ENCODE measurements around the gene GPC3. TPM values are rescaled to one million over a fixed set of nuclear protein-coding genes. Genes with fewer than 3 reads are reported as not detected.
A peak's percentile ranks its signal among the peaks of the same experiment; 100 is the strongest.

GPC3 gene
- polyA plus RNA-seq, 1 of the 3 experiments (the other 2 are of a cell fraction), result 1.4 TPM

GRCh38 chrX:133698298-133698697 is 287.1 kb downstream of the GPC3 start:
- CTCF ChIA-PET, result interaction anchor here (0.7 to 2.7 kb wide), 24 partner anchors 10 to 484 kb away, joined by 3 to 17 read pairs (median 4); no protein-coding TSS in a partner anchor
- Histone ChIP-seq H3K27ac (ENCODE audit: low read depth in 2 of 2, low read length in 1 of 2) (no peak overlapping the region), H4K20me1 (ENCODE audit: insufficient read depth) (no peaks in the 10 kb centered on the region), H3K9me3 (no peaks in the 10 kb centered on the region), H3K9me2 (no peaks in the 10 kb centered on the region), H3K79me2 (ENCODE audit: insufficient read depth) (no peaks in the 10 kb centered on the region), H3K9ac (no peak overlapping the region), H2AFZ (ENCODE audit: low read depth) (no peak overlapping the region), H3K36me3 (replicated peaks in 1 of 2; ENCODE audit: control insufficient read depth in 1 of 2, insufficient read depth in 2 of 2, low read length in 1 of 2) (no peaks in the 10 kb centered on the region), H3K27me3 (ENCODE audit: insufficient read depth) (no peaks in the 10 kb centered on the region; the same call in none of the 2 replicates), H3K4me3 (ENCODE audit: low read depth in 2 of 2, low read length in 1 of 2) (no peak overlapping the region), H3K4me2 (no peak overlapping the region), H3K4me1 (ENCODE audit: control insufficient read depth in 1 of 2, insufficient read depth in 2 of 2, low read depth in 1 of 2, low read length in 1 of 2) (no peaks in the 10 kb centered on the region), H3F3A (replicated peaks; ENCODE audit: insufficient read depth) (no peaks in the 10 kb centered on the region)
- TF ChIP-seq SMC3 (IDR thresholded peaks at IDR 0.05; ENCODE audit: low read depth, low read length) (peak; percentile 37; the same call in 1 of the 2 replicates), YY1 (IDR thresholded peaks at IDR 0.05; ENCODE audit: low read depth) (no peak), CTCF (IDR thresholded peaks at IDR 0.05) (peak; percentile 53), REST (IDR thresholded peaks at IDR 0.05; ENCODE audit: low read depth, low read length) (no peak), FOXJ3 (CRISPR knock-in tag; IDR thresholded peaks at IDR 0.05) (no peak), TEAD4 (IDR thresholded peaks at IDR 0.05; ENCODE audit: borderline replicate concordance, insufficient read depth) (no peak), RAD21 (IDR thresholded peaks at IDR 0.05; ENCODE audit: low read length) (peak; percentile 75)
- POLR2A ChIA-PET, result no interaction called here
- WGBS (ENCODE audit: low lambda C conversion rate), result 12% methylated on average over 2 of the region's 2 CpGs
- peak; percentile 10 for DNase-seq

GRCh38 chrX:133697656-133698055 is 287.7 kb downstream of the GPC3 start:
- Histone ChIP-seq H3K4me3 (ENCODE audit: low read depth in 2 of 2, low read length in 1 of 2) (no peak overlapping the region), H3K9me3 (no peaks in the 10 kb centered on the region), H4K20me1 (ENCODE audit: insufficient read depth) (no peaks in the 10 kb centered on the region), H3F3A (replicated peaks; ENCODE audit: insufficient read depth) (no peaks in the 10 kb centered on the region), H3K9me2 (no peaks in the 10 kb centered on the region), H3K36me3 (replicated peaks in 1 of 2; ENCODE audit: control insufficient read depth in 1 of 2, insufficient read depth in 2 of 2, low read length in 1 of 2) (no peaks in the 10 kb centered on the region), H3K4me1 (ENCODE audit: control insufficient read depth in 1 of 2, insufficient read depth in 2 of 2, low read depth in 1 of 2, low read length in 1 of 2) (no peaks in the 10 kb centered on the region), H3K27me3 (ENCODE audit: insufficient read depth) (no peaks in the 10 kb centered on the region; the same call in none of the 2 replicates), H2AFZ (ENCODE audit: low read depth) (no peak overlapping the region), H3K27ac (ENCODE audit: low read depth in 2 of 2, low read length in 1 of 2) (no peak overlapping the region), H3K79me2 (ENCODE audit: insufficient read depth) (no peaks in the 10 kb centered on the region), H3K4me2 (no peak overlapping the region), H3K9ac (no peak overlapping the region)
- CTCF ChIA-PET, result interaction anchor here (0.7 to 2.7 kb wide), 22 partner anchors 9 to 447 kb away, joined by 3 to 17 read pairs (median 4); no protein-coding TSS in a partner anchor
- POLR2A ChIA-PET, result no interaction called here
- 16% methylated on average over 3 of the region's 3 CpGs for WGBS (ENCODE audit: low lambda C conversion rate)
- no peak for DNase-seq
- TF ChIP-seq RFX5 (IDR thresholded peaks at IDR 0.05; ENCODE audit: low read length) (no peak), CTCF (IDR thresholded peaks at IDR 0.05) (no peak), NRF1 (IDR thresholded peaks at IDR 0.05; ENCODE audit: low read depth, low read length) (no peak), FOXM1 (IDR thresholded peaks at IDR 0.05; ENCODE audit: low read depth) (no peak), FOXJ3 (CRISPR knock-in tag; IDR thresholded peaks at IDR 0.05) (no peak), RAD21 (IDR thresholded peaks at IDR 0.05; ENCODE audit: low read length) (no peak), IRF3 (IDR thresholded peaks at IDR 0.05; ENCODE audit: low read depth, low read length) (no peak), POLR2AphosphoS5 (IDR thresholded peaks at IDR 0.05; ENCODE audit: low read depth, low read length) (no peak), GATA2 (CRISPR knock-in tag; IDR thresholded peaks at IDR 0.05) (no peak), CHD2 (IDR thresholded peaks at IDR 0.05; ENCODE audit: low read length, partially characterized antibody) (no peak), PBX3 (IDR thresholded peaks at IDR 0.05) (no peak), EZH2phosphoT487 (IDR thresholded peaks at IDR 0.05; ENCODE audit: borderline replicate concordance, low read depth) (no peak), TAF1 (IDR thresholded peaks at IDR 0.05; ENCODE audit: borderline replicate concordance, low read depth, low read length) (no peak)

All from SK-N-SH (cell line).